H1 (cell line): ENCODE measurements around the gene TUBGCP4. TPM values are rescaled to one million over a fixed set of nuclear protein-coding genes. Genes with fewer than 3 reads are reported as not detected.

Experiments
- CTCF ChIA-PET: fragments of 300-600 bp; sonication (Branson Sonifier 250); formaldehyde crosslinking; loops from one replicate; lab custom pipeline; 2021; ENCODE audit not compliant: partially characterized antibody; lab: Charles Lee
- POLR2A ChIA-PET: fragments of 300-600 bp; sonication (Branson Sonifier 250); formaldehyde crosslinking; loops from one replicate; lab custom pipeline; 2021; ENCODE audit warnings: inconsistent platforms; ENCODE audit not compliant: partially characterized antibody; lab: Charles Lee
- DNase-seq, 2 experiments: peaks; one replicate each; pipeline versions ENCODE4 v3.0.0 to v3.0.0-alpha.2; 2010 to 2022; ENCODE audit warnings: low spot score in 2 of 2, low read depth in 1 of 2, mixed read lengths in 1 of 2
- FAIRE-seq: peaks from 2 replicates; lab custom pipeline; 2011; peaks lifted over from hg19 to GRCh38; lab: Jason Lieb, UNC
- H2AFZ ChIP-seq: 2 replicates; pipeline ENCODE4 v1.8.1; 2012; ENCODE audit warnings: low read length, inconsistent platforms
- H2AK5ac ChIP-seq: 2 replicates; pipeline ENCODE4 v1.6.1; 2013; ENCODE audit warnings: low read depth, low read length
- H2BK120ac ChIP-seq: replicated peaks from 2 replicates; pipeline ENCODE3; 2013; ENCODE audit warnings: low read depth, low read length, inconsistent platforms
- H2BK12ac ChIP-seq: 2 replicates; pipeline ENCODE4 v1.6.1; 2013; ENCODE audit warnings: low read depth, low read length
- H2BK15ac ChIP-seq: 2 replicates; pipeline ENCODE4 v1.6.1; 2013; ENCODE audit warnings: low read length
- H2BK20ac ChIP-seq: 2 replicates; pipeline ENCODE4 v1.6.1; 2013; ENCODE audit warnings: low read length
- H2BK5ac ChIP-seq: 2 replicates; pipeline ENCODE4 v1.6.1; 2013; ENCODE audit warnings: low read depth, low read length
- H3K14ac ChIP-seq: 2 replicates; pipeline ENCODE4 v1.6.1; 2013; ENCODE audit warnings: inconsistent platforms; ENCODE audit not compliant: insufficient read length
- H3K18ac ChIP-seq: 2 replicates; pipeline ENCODE4 v1.6.1; 2013; ENCODE audit warnings: low read length; ENCODE audit errors: extremely low read depth
- H3K23ac ChIP-seq: 2 replicates; pipeline ENCODE4 v1.6.1; 2013; ENCODE audit warnings: inconsistent platforms; ENCODE audit not compliant: insufficient read length
- H3K23me2 ChIP-seq: 2 replicates; pipeline ENCODE4 v1.6.1; 2013; ENCODE audit warnings: low read depth, low read length
- H3K27ac ChIP-seq: 2 replicates; pipeline ENCODE4 v1.6.1; 2011; ENCODE audit warnings: low read depth, low read length, inconsistent platforms
- H3K27me3 ChIP-seq, 4 experiments: replicated peaks in 1 of 4; 1 replicate in 1 of 4; 2 replicates in 3 of 4; pipeline versions ENCODE4 v1.6.1 to v1.8.1; 2011 to 2013; ENCODE audit warnings: low read length in 3 of 4, mild to moderate bottlenecking in 3 of 4, inconsistent platforms in 2 of 4, mixed read lengths in 2 of 4, moderate library complexity in 1 of 4; ENCODE audit not compliant: control insufficient read depth in 3 of 4, insufficient read depth in 3 of 4; ENCODE audit errors: extremely low read depth in 1 of 4
- H3K36me3 ChIP-seq, 4 experiments: 2 replicates each; pipeline versions ENCODE4 v1.6.1 to v1.8.1; 2011 to 2013; ENCODE audit warnings: mild to moderate bottlenecking in 4 of 4, low read length in 3 of 4, moderate library complexity in 2 of 4, control low read depth in 1 of 4, inconsistent platforms in 1 of 4; ENCODE audit not compliant: insufficient read depth in 4 of 4, control insufficient read depth in 2 of 4
- H3K4ac ChIP-seq: replicated peaks from 2 replicates; pipeline ENCODE3; 2013; ENCODE audit warnings: low read length, low read depth, mixed read lengths, inconsistent platforms; ENCODE audit not compliant: insufficient read length
- H3K4me1 ChIP-seq, 4 experiments: replicated peaks in 1 of 4; 1 replicate in 1 of 4; 2 replicates in 3 of 4; pipeline versions ENCODE4 v1.6.1 to v1.8.1; 2011 to 2013; ENCODE audit warnings: low read length in 3 of 4, inconsistent platforms in 2 of 4, mixed read lengths in 1 of 4; ENCODE audit not compliant: insufficient read depth in 4 of 4, control insufficient read depth in 3 of 4
- H3K4me2 ChIP-seq, 2 experiments: 2 replicates each; pipeline versions ENCODE4 v1.6.1 to v1.8.1; 2011 to 2013; ENCODE audit warnings: low read depth in 2 of 2, low read length in 2 of 2, control low read depth in 1 of 2, inconsistent platforms in 1 of 2, mild to moderate bottlenecking in 1 of 2; ENCODE audit not compliant: insufficient read depth in 1 of 2
- H3K4me3 ChIP-seq, 4 experiments: fragments of 200-600, 300-600 bp in 1 of 4; sonication (generic), shearing (Covaris generic), sonication (Bioruptor Twin) in 1 of 4; 2 replicates each; pipeline versions ENCODE4 v1.5.1 to v1.8.1; 2011 to 2016; ENCODE audit warnings: low read length in 4 of 4, low read depth in 3 of 4, control low read depth in 2 of 4, inconsistent platforms in 2 of 4, mild to moderate bottlenecking in 2 of 4, mixed read lengths in 1 of 4, moderate library complexity in 1 of 4; ENCODE audit not compliant: insufficient read depth in 2 of 4; ENCODE audit errors: extremely low read depth in 1 of 4
- H3K56ac ChIP-seq: replicated peaks from 2 replicates; pipeline ENCODE3; 2013; ENCODE audit warnings: low read depth, mild to moderate bottlenecking, mixed read lengths, low read length, inconsistent platforms; ENCODE audit not compliant: insufficient read length
- H3K79me1 ChIP-seq: 2 replicates; pipeline ENCODE4 v1.6.1; 2013; ENCODE audit warnings: low read depth, low read length, control low read depth
- H3K79me2 ChIP-seq, 2 experiments: 2 replicates each; pipeline versions ENCODE4 v1.6.1 to v1.8.1; 2012 to 2013; ENCODE audit warnings: low read length in 2 of 2, mild to moderate bottlenecking in 2 of 2, inconsistent platforms in 1 of 2; ENCODE audit not compliant: insufficient read depth in 2 of 2, control insufficient read depth in 1 of 2
- H3K9ac ChIP-seq, 4 experiments: replicated peaks in 1 of 4; 1 replicate in 1 of 4; 2 replicates in 3 of 4; pipeline versions ENCODE4 v1.6.1 to v1.8.1; 2011 to 2013; ENCODE audit warnings: low read depth in 3 of 4, low read length in 3 of 4, control low read depth in 2 of 4, mild to moderate bottlenecking in 2 of 4, moderate library complexity in 2 of 4, inconsistent platforms in 1 of 4; ENCODE audit errors: extremely low read depth in 1 of 4
- H3K9me3 ChIP-seq, 2 experiments: 2 replicates each; pipeline versions ENCODE4 v1.6.1 to v1.8.1; 2012 to 2013; ENCODE audit warnings: mild to moderate bottlenecking in 2 of 2, moderate library complexity in 2 of 2, control low read depth in 1 of 2, inconsistent platforms in 1 of 2, low read depth in 1 of 2, low read length in 1 of 2, mixed read lengths in 1 of 2; ENCODE audit not compliant: insufficient read depth in 2 of 2
- H4K20me1 ChIP-seq, 2 experiments: replicated peaks in 1 of 2; 2 replicates each; pipeline versions ENCODE3 to v1.8.1; 2011 to 2013; ENCODE audit warnings: inconsistent platforms in 2 of 2, low read length in 2 of 2, mild to moderate bottlenecking in 1 of 2; ENCODE audit not compliant: insufficient read depth in 2 of 2, control insufficient read depth in 1 of 2
- H4K5ac ChIP-seq: 2 replicates; pipeline ENCODE4 v1.6.1; 2013; ENCODE audit warnings: low read length, low read depth, mixed read lengths, inconsistent platforms; ENCODE audit not compliant: insufficient read length
- H4K8ac ChIP-seq: 2 replicates; pipeline ENCODE4 v1.8.0; 2013; ENCODE audit warnings: mild to moderate bottlenecking, moderate library complexity, low read length, inconsistent platforms; ENCODE audit not compliant: insufficient read depth; ENCODE audit errors: extremely low read depth
- H4K91ac ChIP-seq: replicated peaks from 2 replicates; pipeline ENCODE3; 2013; ENCODE audit warnings: low read length, mixed read lengths, inconsistent platforms; ENCODE audit not compliant: insufficient read length
- CBX8 ChIP-seq: fragments of 300-800, 300-1000 bp; sonication (generic); IDR thresholded peaks from 2 replicates; pipeline ENCODE4 v1.7.1; 2016; ENCODE audit warnings: low read depth, low read length, borderline replicate concordance
- KDM1A ChIP-seq: fragments of 200-600, 300-600 bp; sonication (generic); IDR thresholded peaks from 2 replicates; pipeline ENCODE4 v1.7.1; 2016; ENCODE audit warnings: mild to moderate bottlenecking, low read length, borderline replicate concordance
- WGBS, 2 experiments: shearing (Covaris generic) in 1 of 2; methylation state at CpG; one replicate each; pipeline versions ENCODE4 v1.1.6 to v1.1.7; 2013 to 2015; ENCODE audit warnings: low lambda C conversion rate in 2 of 2, mixed read lengths in 2 of 2, inconsistent platforms in 1 of 2, low coverage in 1 of 2, missing lambda C conversion rate in 1 of 2; ENCODE audit not compliant: insufficient replicate concordance in 2 of 2, insufficient coverage in 1 of 2, insufficient read length in 1 of 2; ENCODE audit errors: extremely low coverage in 1 of 2, missing lambda C conversion rate in 1 of 2; 5-methylcytosine and 5-hydroxymethylcytosine counted together
- polyA plus RNA-seq, 7 experiments: library from polyadenylated mRNA; depleted of rRNA in 3 of 7; stranded (reverse) in 5 of 7; unstranded in 2 of 7; fragments of >200 nt in 5 of 7; fragments of 200-250 nt in 2 of 7; gene quantifications; 1 replicate in 5 of 7; 2 replicates in 1 of 7; 4 replicates in 1 of 7; pipeline versions ENCODE4 v1.2.1 to v1.2.3, GENCODE V29; 2011 to 2013; ENCODE audit warnings: missing spikeins in 2 of 7, mixed read lengths in 2 of 7
- total RNA-seq: library from RNA; stranded (reverse); fragmentation: NEBNext Ultra II Directional; extraction: Animal tissue kit (Norgen Biotek cat#: 25700); gene quantifications from 2 replicates; pipeline ENCODE4 v1.2.1, GENCODE V29; 2021

Gene TUBGCP4
- total and polyA plus RNA-seq, 2 of the 8 experiments (the other 6 are each of a cell fraction or from before 2014, with no cell fraction given), result 7.3 to 23.4 TPM

GRCh38 chr15:43408789-43409188 is 37.9 kb downstream of the TUBGCP4 start:
- DNase-seq (no peak), FAIRE-seq (no peak)
- H2BK5ac ChIP-seq, result no peak overlapping the region
- H3K4ac ChIP-seq, result no peak overlapping the region
- no peak overlapping the region for H4K91ac ChIP-seq
- no peaks in the 10 kb centered on the region for H3K4me1 ChIP-seq
- no peak overlapping the region for H3K56ac ChIP-seq
- H4K5ac ChIP-seq, result no peak overlapping the region
- H3K4me3 ChIP-seq, result no peak overlapping the region
- ChIA-PET CTCF (no interaction called here), POLR2A (interaction anchor here (0.9 to 1.1 kb wide), 2 partner anchors 9 to 11 kb away, joined by 3 read pairs; no protein-coding TSS in a partner anchor)
- H3K79me1 ChIP-seq, result no peaks in the 10 kb centered on the region; the same call in 1 of the 2 replicates
- H2BK15ac ChIP-seq, result no peak overlapping the region
- no peak overlapping the region for H2AK5ac ChIP-seq
- no peak overlapping the region for H4K8ac ChIP-seq
- H4K20me1 ChIP-seq, result peaks cover 5 to 6% of the 10 kb centered on the region in 2 experiments
- H3K27me3 ChIP-seq, result no peaks in the 10 kb centered on the region
- H2BK12ac ChIP-seq, result no peak overlapping the region
- TF ChIP-seq KDM1A (no peak), CBX8 (no peak)
- no peak overlapping the region for H3K9ac ChIP-seq
- H3K9me3 ChIP-seq, result no peaks in the 10 kb centered on the region
- peaks cover 34 to 93% (median 73%) of the 10 kb centered on the region in 4 experiments for H3K36me3 ChIP-seq
- H3K14ac ChIP-seq, result no peak overlapping the region
- no peak overlapping the region for H3K27ac ChIP-seq
- H3K18ac ChIP-seq, result no peak overlapping the region
- no peaks in the 10 kb centered on the region for H3K79me2 ChIP-seq
- H2BK120ac ChIP-seq, result no peak overlapping the region
- 93% methylated on average over 4 of the region's 4 CpGs; no CpG with 5 or more reads in 1 of the 2 experiments for WGBS, 2 experiments
- no peaks in the 10 kb centered on the region for H3K23me2 ChIP-seq
- no peak overlapping the region for H2BK20ac ChIP-seq
- no peak overlapping the region for H3K23ac ChIP-seq
- H2AFZ ChIP-seq, result no peak overlapping the region
- no peak overlapping the region for H3K4me2 ChIP-seq
